Measurements from ENCODE around the gene AAMDC. TPM values are rescaled to one million over a fixed set of nuclear protein-coding genes. Genes with fewer than 3 reads are reported as not detected.

The AAMDC gene
- total and polyA plus RNA-seq, 2 of the 13 experiments (the other 11 are each of a cell fraction or from before 2014, with no cell fraction given): 18.1 to 35.6 TPM

- peak; percentile 11; the same call in 1 of the 2 replicates for TF ChIP-seq PATZ1 (CRISPR knock-in tag; IDR thresholded peaks at IDR 0.05)
- TF ChIP-seq KDM5A (IDR thresholded peaks at IDR 0.05; ENCODE audit: borderline replicate concordance, low read length): 0 out of 2 replicates have a peak, but pooled peaks have one; percentile 66
- no peak for TF ChIP-seq ARID4A (CRISPR knock-in tag; IDR thresholded peaks at IDR 0.05; ENCODE audit: borderline replicate concordance)
- no peak for TF ChIP-seq FOXK1 (CRISPR knock-in tag; IDR thresholded peaks at IDR 0.05; ENCODE audit: borderline replicate concordance, low read depth)
- peak; percentile 77; the same call in 1 of the 2 replicates for TF ChIP-seq IRX3 (CRISPR knock-in tag; IDR thresholded peaks at IDR 0.05; ENCODE audit: borderline replicate concordance, low read depth)
- 0 out of 2 replicates have a peak, but pooled peaks have one; percentile 29 for TF ChIP-seq ZNF790 (CRISPR knock-in tag; IDR thresholded peaks at IDR 0.05; ENCODE audit: borderline replicate concordance)
- no peak for TF ChIP-seq JDP2 (CRISPR knock-in tag; IDR thresholded peaks at IDR 0.05; ENCODE audit: borderline replicate concordance)
- no peak for TF ChIP-seq ZBTB2 (CRISPR knock-in tag; IDR thresholded peaks at IDR 0.05; ENCODE audit: low read depth)
- peak; percentile 25 for TF ChIP-seq RBM39 (IDR thresholded peaks at IDR 0.05; ENCODE audit: low read depth, low read length, poor library complexity, severe bottlenecking)
- TF ChIP-seq HNRNPK (IDR thresholded peaks at IDR 0.05; ENCODE audit: low read depth, low read length, poor library complexity, severe bottlenecking): peak; percentile 91
- TF ChIP-seq NFAT5 (CRISPR knock-in tag; IDR thresholded peaks at IDR 0.05): 0 out of 2 replicates have a peak, but pooled peaks have one; percentile 11
- no peak for TF ChIP-seq CREM (IDR thresholded peaks at IDR 0.05)
- no peak for TF ChIP-seq CREM (CRISPR knock-in tag; IDR thresholded peaks at IDR 0.05)
- TF ChIP-seq ZNF20 (CRISPR knock-in tag; IDR thresholded peaks at IDR 0.05): 0 out of 2 replicates have a peak, but pooled peaks have one; percentile 36
- 0 out of 2 replicates have a peak, but pooled peaks have one; percentile 13 for TF ChIP-seq SALL2 (CRISPR knock-in tag; IDR thresholded peaks at IDR 0.05)
These were observed 901 bp upstream of the AAMDC start (continued) for GRCh38 chr11:77819921-77820564.
